Measurements from ENCODE around the gene RNF157. TPM values are rescaled to one million over a fixed set of nuclear protein-coding genes. Genes with fewer than 3 reads are reported as not detected.
A peak's percentile ranks its signal among the peaks of the same experiment; 100 is the strongest.

Gene RNF157
- total and polyA plus RNA-seq, 2 of the 4 experiments (the other 2 are of a cell fraction), result 0.54 to 1.3 TPM

DNA sequence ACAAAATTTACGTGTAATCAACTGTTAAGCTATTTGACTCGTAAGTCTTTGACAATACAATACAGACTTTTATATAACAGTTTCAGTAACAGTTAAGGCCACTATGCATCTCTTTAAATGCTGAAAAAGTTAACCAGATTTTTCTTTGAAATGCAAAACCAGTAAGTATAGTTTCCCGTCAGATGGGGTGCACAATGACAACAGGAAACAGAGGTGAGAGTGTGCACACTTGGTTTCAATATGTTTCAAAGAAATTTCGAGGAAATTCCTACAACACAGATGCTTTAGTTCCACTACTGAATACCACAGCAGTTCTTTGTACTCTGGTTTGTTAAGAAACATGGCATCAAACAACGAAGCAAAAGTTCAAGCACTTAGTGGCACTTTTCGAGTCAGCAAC is 48.4 kb downstream of the RNF157 start:
- POLR2A ChIA-PET (ENCODE audit: unreplicated experiment), result no interaction called here
- dilution Hi-C loops (cut with HindIII; ENCODE audit: low sequenced_read_pairs, unreplicated experiment), result no loop called here
- peaks cover 3% of the 10 kb centered on the region; the same call in 1 of the 2 replicates for H3K4me1 ChIP-seq (ENCODE audit: control insufficient read depth, insufficient read depth, low read length)

More for the DNA sequence above, 48.4 kb downstream of the RNF157 start:
- Histone ChIP-seq H3K36me3 (ENCODE audit: control insufficient read depth, insufficient read depth, low read length) (no peaks in the 10 kb centered on the region), H4K20me1 (ENCODE audit: insufficient read depth, low read length) (no peaks in the 10 kb centered on the region), H3K4ac (ENCODE audit: low read depth, low read length) (no peak overlapping the region), H3K4me3 (ENCODE audit: insufficient read depth, low read depth, low read length) (no peak overlapping the region), H4K8ac (ENCODE audit: low read depth in 2 of 2, low read length in 2 of 2) (no peak overlapping the region), H2AFZ (replicated peaks; ENCODE audit: low read length, poor library complexity) (no peak overlapping the region), H3K9me3 (ENCODE audit: control insufficient read depth, insufficient read depth, low read length) (no peaks in the 10 kb centered on the region), H3K9ac (ENCODE audit: low read depth, low read length) (no peak overlapping the region), H3K23ac (ENCODE audit: low read depth, low read length) (0 out of 2 replicates have a peak overlapping the region, but pooled peaks have one; percentile 23), H3K27ac (ENCODE audit: insufficient read depth, low read length) (no peak overlapping the region), H4K91ac (ENCODE audit: insufficient read depth, low read depth, low read length) (no peak overlapping the region), H2BK20ac (ENCODE audit: low read depth, low read length) (no peak overlapping the region), H2AK5ac (ENCODE audit: low read depth, low read length) (no peak overlapping the region), H3K9me1 (ENCODE audit: insufficient read depth, low read length) (no peaks in the 10 kb centered on the region), H3K56ac (ENCODE audit: extremely low read depth, insufficient read depth, low read length) (no peak overlapping the region), H3K18ac (ENCODE audit: low read depth, low read length) (no peak overlapping the region), H2BK15ac (ENCODE audit: low read depth, low read length) (no peak overlapping the region), H2BK5ac (ENCODE audit: low read depth, low read length, poor library complexity, severe bottlenecking) (no peak overlapping the region), H3K27me3 (ENCODE audit: control insufficient read depth, insufficient read depth, low read length) (peaks cover 2% of the 10 kb centered on the region; the same call in 1 of the 2 replicates), H3K79me1 (ENCODE audit: low read depth in 1 of 2, low read length in 2 of 2) (no peaks in the 10 kb centered on the region), H2AK9ac (replicated peaks; ENCODE audit: low read depth, low read length, poor library complexity) (no peak overlapping the region), H4K5ac (ENCODE audit: low read depth, low read length) (no peak overlapping the region), H3K4me2 (ENCODE audit: low read depth, low read length) (peak overlapping the region; percentile 5; the same call in 1 of the 2 replicates), H3K14ac (replicated peaks; ENCODE audit: low read depth, low read length) (no peak overlapping the region), H2BK120ac (ENCODE audit: low read depth, low read length) (no peak overlapping the region)
- CTCF ChIA-PET, result interaction anchor here (0.9 to 1.4 kb wide), 2 partner anchors 9 to 10 kb away, joined by 3 to 4 read pairs; no protein-coding TSS in a partner anchor
- WGBS, 2 experiments (ENCODE audit: extremely low coverage in 2 of 2, insufficient read length in 1 of 2), result no CpG with 5 or more reads among the region's 6 CpGs
- intact Hi-C loops (cut with micrococcal nuclease), result no loop called here
- no peak; the same call in 1 of the 2 replicates for ATAC-seq (ENCODE audit: low read depth)
- no peak for TF ChIP-seq RAD21 (IDR thresholded peaks at IDR 0.05; ENCODE audit: low read length)
- in situ Hi-C loops (cut with MboI; ENCODE audit: low sequenced_read_pairs), result no loop called here
- no peak for DNase-seq
- no TSS peak for BruUV-seq (replicated peaks)

Data from IMR-90 (cell line).